ENCODE results near the gene SPINK13. TPM values are rescaled to one million over a fixed set of nuclear protein-coding genes. Genes with fewer than 3 reads are reported as not detected.
"Not testable (repeated sequence)": the region's sequence is repeated elsewhere in the genome, so short reads cannot be mapped to it uniquely, and the experiment has no call there.

The SPINK13 gene
- total RNA-seq, 1 donor from 2014 or later, result not detected

GRCh38 chr5:148267962-148268361 is 632 bp upstream of the SPINK13 start:
- no peaks in the 10 kb centered on the region for H3K36me3 ChIP-seq (ENCODE audit: insufficient read depth, low read length)
- H3K9me3 Mint-ChIP-seq (ENCODE audit: unreplicated experiment), result peaks cover 4% of the 10 kb centered on the region
- TF ChIP-seq CTCF (IDR thresholded peaks at IDR 0.05; ENCODE audit: insufficient read depth, low read depth, low read length) (no peak), EZH2 (IDR thresholded peaks at IDR 0.05; ENCODE audit: insufficient read depth, low read length) (no peak)
- no peak overlapping the region for H2AFZ ChIP-seq (ENCODE audit: low read depth, low read length)
- no peaks in the 10 kb centered on the region for H3K27me3 Mint-ChIP-seq (ENCODE audit: low read depth, unreplicated experiment)
- H3K36me3 Mint-ChIP-seq (ENCODE audit: low read depth, unreplicated experiment), result no peaks in the 10 kb centered on the region
- no peaks in the 10 kb centered on the region for H4K20me1 ChIP-seq (ENCODE audit: insufficient read depth, low read length)
- no peaks in the 10 kb centered on the region for H3K27me3 ChIP-seq (ENCODE audit: insufficient read depth, low read length)
- peak overlapping the region; percentile 78 for H3K27ac Mint-ChIP-seq (ENCODE audit: unreplicated experiment)
- H3K4me3 Mint-ChIP-seq (ENCODE audit: unreplicated experiment), result no peak overlapping the region
- H3K4me1 Mint-ChIP-seq (ENCODE audit: low read depth, unreplicated experiment), result peaks cover 14% of the 10 kb centered on the region
- no peak overlapping the region for H3K4me3 ChIP-seq (ENCODE audit: insufficient read depth, low read depth, low read length)
- DNase-seq (ENCODE audit: low read depth), result no peak
- H3K4me2 ChIP-seq (ENCODE audit: low read length), result no peak overlapping the region
- no peaks in the 10 kb centered on the region for H3K9me3 ChIP-seq (ENCODE audit: insufficient read depth, low read depth, low read length)
- FAIRE-seq, result no peak
- H3K4me1 ChIP-seq (ENCODE audit: insufficient read depth, low read length), result peaks cover 3% of the 10 kb centered on the region
- no peak overlapping the region for H3K27ac ChIP-seq (ENCODE audit: low read depth, low read length)
- no peak overlapping the region for H3K9ac ChIP-seq (ENCODE audit: low read length)
- no peaks in the 10 kb centered on the region for H3K79me2 ChIP-seq (ENCODE audit: insufficient read depth, low read length)

- H3K36me3 ChIP-seq (ENCODE audit: insufficient read depth, low read length), result not testable (repeated sequence)
Observed at GRCh38 chr5:148275129-148275528, 6.5 kb downstream of the SPINK13 start.

DNA sequence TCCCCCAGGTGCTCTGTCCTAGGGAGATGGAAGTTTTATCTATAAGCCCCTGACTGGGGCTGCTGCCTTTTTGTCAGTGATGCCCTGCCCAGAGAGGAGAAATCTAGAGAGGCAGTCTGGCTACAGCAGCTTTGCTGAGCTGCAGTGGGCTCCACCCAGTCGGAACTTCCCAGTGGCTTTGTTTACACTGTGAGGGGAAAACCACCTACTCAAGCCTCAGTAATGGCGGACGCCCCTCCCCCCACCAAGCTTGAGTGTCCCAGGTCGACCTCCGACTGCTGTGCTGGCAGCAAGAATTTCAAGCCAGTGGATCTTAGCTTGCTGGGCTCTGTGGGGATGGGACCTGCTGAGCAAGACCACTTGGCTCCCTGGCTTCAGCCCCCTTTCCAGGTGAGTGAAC is 12.3 kb downstream of the SPINK13 start:
- H3K4me1 Mint-ChIP-seq (ENCODE audit: low read depth, unreplicated experiment); H3K4me3 Mint-ChIP-seq (ENCODE audit: unreplicated experiment); H3K27ac ChIP-seq (ENCODE audit: low read depth, low read length); H3K4me2 ChIP-seq (ENCODE audit: low read length); DNase-seq (ENCODE audit: low read depth); H4K20me1 ChIP-seq (ENCODE audit: insufficient read depth, low read length); H3K4me3 ChIP-seq (ENCODE audit: insufficient read depth, low read depth, low read length); H3K9me3 ChIP-seq (ENCODE audit: insufficient read depth, low read depth, low read length); H3K36me3 Mint-ChIP-seq (ENCODE audit: low read depth, unreplicated experiment); H3K27me3 Mint-ChIP-seq (ENCODE audit: low read depth, unreplicated experiment); H3K27me3 ChIP-seq (ENCODE audit: insufficient read depth, low read length); H3K27ac Mint-ChIP-seq (ENCODE audit: unreplicated experiment); H3K4me1 ChIP-seq (ENCODE audit: insufficient read depth, low read length); H3K79me2 ChIP-seq (ENCODE audit: insufficient read depth, low read length); H3K9ac ChIP-seq (ENCODE audit: low read length); H2AFZ ChIP-seq (ENCODE audit: low read depth, low read length); H3K36me3 ChIP-seq (ENCODE audit: insufficient read depth, low read length); FAIRE-seq; H3K9me3 Mint-ChIP-seq (ENCODE audit: unreplicated experiment): not testable (repeated sequence)

More at GRCh38 chr5:148275129-148275528, 6.5 kb downstream of the SPINK13 start:
- not testable (repeated sequence) for H3K4me3 Mint-ChIP-seq (ENCODE audit: unreplicated experiment); DNase-seq (ENCODE audit: low read depth); H3K9ac ChIP-seq (ENCODE audit: low read length); H3K4me1 ChIP-seq (ENCODE audit: insufficient read depth, low read length); FAIRE-seq; H3K4me3 ChIP-seq (ENCODE audit: insufficient read depth, low read depth, low read length); H3K79me2 ChIP-seq (ENCODE audit: insufficient read depth, low read length); H3K36me3 Mint-ChIP-seq (ENCODE audit: low read depth, unreplicated experiment); H3K4me2 ChIP-seq (ENCODE audit: low read length); H2AFZ ChIP-seq (ENCODE audit: low read depth, low read length); H4K20me1 ChIP-seq (ENCODE audit: insufficient read depth, low read length); H3K4me1 Mint-ChIP-seq (ENCODE audit: low read depth, unreplicated experiment); H3K9me3 Mint-ChIP-seq (ENCODE audit: unreplicated experiment); H3K9me3 ChIP-seq (ENCODE audit: insufficient read depth, low read depth, low read length); H3K27ac ChIP-seq (ENCODE audit: low read depth, low read length); H3K27ac Mint-ChIP-seq (ENCODE audit: unreplicated experiment); H3K27me3 ChIP-seq (ENCODE audit: insufficient read depth, low read length); H3K27me3 Mint-ChIP-seq (ENCODE audit: low read depth, unreplicated experiment)

- not testable (repeated sequence) for H3K36me3 ChIP-seq (ENCODE audit: insufficient read depth, low read length); H3K36me3 Mint-ChIP-seq (ENCODE audit: low read depth, unreplicated experiment); FAIRE-seq; H3K4me1 Mint-ChIP-seq (ENCODE audit: low read depth, unreplicated experiment); H4K20me1 ChIP-seq (ENCODE audit: insufficient read depth, low read length); H3K4me1 ChIP-seq (ENCODE audit: insufficient read depth, low read length); DNase-seq (ENCODE audit: low read depth); H3K9ac ChIP-seq (ENCODE audit: low read length); H2AFZ ChIP-seq (ENCODE audit: low read depth, low read length); H3K4me3 Mint-ChIP-seq (ENCODE audit: unreplicated experiment); H3K27me3 ChIP-seq (ENCODE audit: insufficient read depth, low read length); H3K27me3 Mint-ChIP-seq (ENCODE audit: low read depth, unreplicated experiment); H3K27ac Mint-ChIP-seq (ENCODE audit: unreplicated experiment); H3K27ac ChIP-seq (ENCODE audit: low read depth, low read length); H3K4me2 ChIP-seq (ENCODE audit: low read length); H3K9me3 ChIP-seq (ENCODE audit: insufficient read depth, low read depth, low read length); H3K79me2 ChIP-seq (ENCODE audit: insufficient read depth, low read length); H3K9me3 Mint-ChIP-seq (ENCODE audit: unreplicated experiment); H3K4me3 ChIP-seq (ENCODE audit: insufficient read depth, low read depth, low read length)
Observed at GRCh38 chr5:148281336-148281735, 12.7 kb downstream of the SPINK13 start.

All from astrocyte (in vitro differentiated cells and primary cell).